K562 (cell line): ENCODE results near the gene NUDT21. TPM values are rescaled to one million over a fixed set of nuclear protein-coding genes. Genes with fewer than 3 reads are reported as not detected.

Experiments used
- ATAC-seq: fragments of 200-7000 bp; cut with Tn5 transposase; 3 replicates; pipeline ENCODE4 v1.9.1; 2020; ENCODE audit warnings: moderate library complexity
- BruUV-seq: library from RNA; stranded (reverse); fragments of 400-500 nt; replicated peaks from 2 replicates; lab custom pipeline; 2021; lab: Mats Ljungman, UMichigan
- CTCF ChIA-PET: fragments of 300-600 bp; formaldehyde crosslinking; extraction: SDS; loops from one replicate; lab custom pipeline; 2021; ENCODE audit warnings: low intra/inter-chr PET ratio; lab: Yijun Ruan, JAX
- POLR2A ChIA-PET: fragments of 300-600, 350-650 bp; sonication (Branson Sonifier 250); formaldehyde crosslinking; extraction: SDS; loops from one replicate; lab custom pipeline; 2021; ENCODE audit warnings: antibody characterized with exemption, inconsistent platforms; lab: Yijun Ruan, JAX
- DNase-seq, 4 experiments: peaks; one replicate each; pipeline versions ENCODE4 v3.0.0 to v3.0.0-alpha.2; 2011 to 2018; ENCODE audit warnings: low spot score in 3 of 4, mixed read lengths in 3 of 4; ENCODE audit errors: extremely low read depth in 1 of 4
- FAIRE-seq: peaks from 2 replicates; lab custom pipeline; 2011; peaks lifted over from hg19 to GRCh38; lab: Jason Lieb, UNC
- H2AFZ ChIP-seq: 2 replicates; pipeline ENCODE4 v1.6.0; 2011; ENCODE audit warnings: low read depth, low read length, control low read depth, inconsistent platforms
- H3K27ac ChIP-seq: fragments of 200-600 bp; 3 replicates; pipeline ENCODE4 v1.8.0; 2011; ENCODE audit warnings: low read depth, mild to moderate bottlenecking, control low read depth, inconsistent platforms, low read length, moderate library complexity, mixed read lengths; ENCODE audit errors: extremely low read depth
- H3K27me3 ChIP-seq, 2 experiments: fragments of 300-600 bp in 1 of 2; 2 replicates in 1 of 2; 3 replicates in 1 of 2; pipeline versions ENCODE4 v1.6.0 to v1.8.0; 2011; ENCODE audit warnings: inconsistent platforms in 2 of 2, low read length in 2 of 2, mild to moderate bottlenecking in 1 of 2, mixed read lengths in 1 of 2, moderate library complexity in 1 of 2; ENCODE audit not compliant: control insufficient read depth in 2 of 2, insufficient read depth in 2 of 2
- H3K36me3 ChIP-seq: fragments of 300-600 bp; 3 replicates; pipeline ENCODE4 v1.8.0; 2011; ENCODE audit warnings: mild to moderate bottlenecking, low read length, inconsistent platforms; ENCODE audit not compliant: control insufficient read depth, insufficient read depth
- H3K4me1 ChIP-seq, 2 experiments: fragments of 200-600 bp in 1 of 2; replicated peaks in 1 of 2; 2 replicates in 1 of 2; 3 replicates in 1 of 2; pipeline versions ENCODE4 v1.5.1 to v1.8.0; 2011; ENCODE audit warnings: inconsistent platforms in 2 of 2, low read length in 2 of 2, mild to moderate bottlenecking in 1 of 2, mixed read lengths in 1 of 2, moderate library complexity in 1 of 2; ENCODE audit not compliant: control insufficient read depth in 2 of 2, insufficient read depth in 2 of 2
- H3K4me2 ChIP-seq: 2 replicates; pipeline ENCODE4 v1.6.1; 2011; ENCODE audit warnings: low read length, control low read depth, inconsistent platforms, mixed read lengths; ENCODE audit not compliant: insufficient read depth
- H3K4me3 ChIP-seq: fragments of 200-600 bp; sonication (generic), shearing (Covaris generic); 2 replicates; pipeline ENCODE4 v1.5.1; 2016; ENCODE audit warnings: control low read depth, inconsistent platforms
- H3K79me2 ChIP-seq: fragments of 200-600 bp; 3 replicates; pipeline ENCODE4 v1.8.0; 2011; ENCODE audit warnings: low read length, inconsistent platforms; ENCODE audit not compliant: control insufficient read depth, insufficient read depth
- H3K9ac ChIP-seq, 2 experiments: 2 replicates each; pipeline versions ENCODE4 v1.6.0 to v1.6.1; 2011; ENCODE audit warnings: low read depth in 2 of 2, low read length in 2 of 2, control low read depth in 1 of 2, inconsistent platforms in 1 of 2, mild to moderate bottlenecking in 1 of 2, mixed read lengths in 1 of 2; ENCODE audit not compliant: insufficient read depth in 1 of 2
- H3K9me1 ChIP-seq: one replicate; pipeline ENCODE4 v1.6.0; 2011; ENCODE audit warnings: inconsistent platforms, mild to moderate bottlenecking, low read length, moderate library complexity; ENCODE audit not compliant: control insufficient read depth, insufficient read depth
- H3K9me3 ChIP-seq: replicated peaks from 2 replicates; pipeline ENCODE4 v1.5.1; 2011; ENCODE audit warnings: low read depth, low read length, inconsistent platforms; ENCODE audit not compliant: control insufficient read depth, insufficient read depth
- H4K20me1 ChIP-seq: replicated peaks from 2 replicates; pipeline ENCODE4 v1.6.1; 2011; ENCODE audit warnings: low read length, inconsistent platforms, mixed read lengths; ENCODE audit not compliant: control insufficient read depth, insufficient read depth
- E2F6 ChIP-seq, 2 experiments: IDR thresholded peaks; 2 replicates each; pipeline ENCODE4 v1.6.1; 2011; ENCODE audit warnings: borderline replicate concordance in 1 of 2, control low read depth in 1 of 2, low read depth in 1 of 2, low read length in 1 of 2, mild to moderate bottlenecking in 1 of 2, mixed read lengths in 1 of 2, moderate library complexity in 1 of 2; ENCODE audit not compliant: insufficient read depth in 1 of 2, insufficient read length in 1 of 2, poor library complexity in 1 of 2, severe bottlenecking in 1 of 2; ENCODE audit errors: extremely low read depth in 1 of 2
- NR2F6 ChIP-seq: fragments of 450-650 bp; formaldehyde crosslinking; IDR thresholded peaks from 2 replicates; pipeline ENCODE4 v1.4.0; 2020; ENCODE audit warnings: mild to moderate bottlenecking
- SLC30A9 ChIP-seq: fragments of 250-450 bp; sonication (Bioruptor Pico); IDR thresholded peaks from 2 replicates; pipeline ENCODE4 v1.8.0; 2022; ENCODE audit warnings: mild to moderate bottlenecking, moderate library complexity
- TEAD1 ChIP-seq, 2 experiments: fragments of 450-650 bp in 1 of 2; sonication (generic) in 1 of 2; formaldehyde crosslinking; IDR thresholded peaks; 2 replicates each; pipeline versions ENCODE4 v1.4.0 to v1.8.0; 2020 to 2022; ENCODE audit warnings: mild to moderate bottlenecking in 2 of 2, missing genetic modification reagents in 1 of 2
- WGBS: fragments of 100-300 bp; shearing (Covaris generic); methylation state at CpG from one replicate; pipeline ENCODE4 v1.1.6; 2016; ENCODE audit warnings: low coverage, mixed read lengths; ENCODE audit not compliant: insufficient coverage; ENCODE audit errors: missing lambda C conversion rate; 5-methylcytosine and 5-hydroxymethylcytosine counted together
- in situ Hi-C: fragments of 300-500 bp; cut with MboI; formaldehyde crosslinking; loops from 4 replicates; pipeline ENCODE4 v1.15.0; 2018; ENCODE audit warnings: inconsistent platforms, mixed read lengths
- intact Hi-C: fragments of 100-400 bp; cut with micrococcal nuclease; formaldehyde crosslinking; loops from 2 replicates; pipeline ENCODE4 v1.14.2; 2022
- polyA plus RNA-seq, 8 experiments: library from polyadenylated mRNA; depleted of rRNA in 4 of 8; stranded (reverse) in 5 of 8; unstranded in 3 of 8; fragments of >200 nt; fragmentation: Nextera tagmentation in 2 of 8; fragmentation: Illumina TruSeq in 1 of 8; extraction: Ambion mirVana in 2 of 8; extraction: Trizol in 1 of 8; gene quantifications; 2 replicates each; pipeline versions ENCODE4 v1.2.1 to v1.2.3, GENCODE V29; 2011 to 2014; ENCODE audit warnings: inconsistent platforms in 1 of 8, missing spikeins in 1 of 8
- total RNA-seq, 7 experiments: library from RNA; depleted of rRNA in 6 of 7; stranded (reverse); fragments of >200 nt in 6 of 7; fragmentation: Illumina TruSeq in 2 of 7; extraction: Trizol in 2 of 7; gene quantifications; 2 replicates each; pipeline versions ENCODE4 v1.2.1 to v1.2.3, GENCODE V29; 2011 to 2021; ENCODE audit warnings: low replicate concordance in 1 of 7

NUDT21 gene
- total and polyA plus RNA-seq, 9 of the 15 experiments (the other 6 are each of a cell fraction or from before 2014, with no cell fraction given) = 62.4 to 218 (median 121) TPM

GRCh38 chr16:56400458-56400857, 50.7 kb downstream of the NUDT21 start:
- in situ Hi-C loops (no loop called here), intact Hi-C loops (no loop called here)
- no peaks in the 10 kb centered on the region for H3K4me1 ChIP-seq
- H3K9me1 ChIP-seq = no peaks in the 10 kb centered on the region
- no peak overlapping the region for H2AFZ ChIP-seq
- peaks cover 65% of the 10 kb centered on the region for H3K36me3 ChIP-seq
- POLR2A ChIA-PET = interaction anchor here (1.2 to 2.4 kb wide), 5 partner anchors 9 to 17 kb away, joined by 3 to 13 read pairs (median 5); no protein-coding TSS in a partner anchor
- DNase-seq = no peak
- H3K27me3 ChIP-seq = no peaks in the 10 kb centered on the region
- WGBS = 71% methylated on average over 5 of the region's 5 CpGs
- TSS peak; percentile 18 for BruUV-seq
- H3K27ac ChIP-seq = no peak overlapping the region
- no peak overlapping the region for H3K9ac ChIP-seq
- CTCF ChIA-PET = no interaction called here
- H4K20me1 ChIP-seq = no peaks in the 10 kb centered on the region
- ATAC-seq = no peak
- no peak overlapping the region for H3K4me3 ChIP-seq
- H3K79me2 ChIP-seq = peaks cover 7% of the 10 kb centered on the region; the same call in 2 of the 3 replicates
- FAIRE-seq = no peak
- no peak for TF ChIP-seq TEAD1 (CRISPR knock-in tag; IDR thresholded peaks at IDR 0.05)
- TF ChIP-seq E2F6 (IDR thresholded peaks at IDR 0.05; ENCODE audit: borderline replicate concordance in 1 of 2, extremely low read depth in 1 of 2, insufficient read depth in 1 of 2, insufficient read length in 1 of 2, low read depth in 1 of 2, low read length in 1 of 2, poor library complexity in 1 of 2, severe bottlenecking in 1 of 2) = no peak
- no peak for TF ChIP-seq NR2F6 (CRISPR knock-in tag)
- TF ChIP-seq SLC30A9 (CRISPR knock-in tag) = no peak
- H3K4me2 ChIP-seq = no peak overlapping the region
- H3K9me3 ChIP-seq = no peaks in the 10 kb centered on the region
